Endodermal cell (in vitro differentiated cells): ENCODE results near the gene ASAP2. TPM values are rescaled to one million over a fixed set of nuclear protein-coding genes. Genes with fewer than 3 reads are reported as not detected.
"Not testable (repeated sequence)": the region's sequence is repeated elsewhere in the genome, so short reads cannot be mapped to it uniquely, and the experiment has no call there.

Source experiments
- DNase-seq: peaks from one replicate; pipeline ENCODE4 v3.0.0-alpha.2; 2017
- H3K27ac ChIP-seq: 2 replicates; pipeline ENCODE4 v1.5.1; 2013; ENCODE audit warnings: mild to moderate bottlenecking, low read depth, low read length, moderate library complexity
- H3K27me3 ChIP-seq: 2 replicates; pipeline ENCODE4 v1.6.1; 2013; ENCODE audit warnings: mild to moderate bottlenecking, low read length, moderate library complexity; ENCODE audit not compliant: insufficient read depth, control insufficient read depth, poor library complexity, severe bottlenecking
- H3K36me3 ChIP-seq: 2 replicates; pipeline ENCODE4 v1.7.0; 2013; ENCODE audit warnings: mild to moderate bottlenecking, low read length, moderate library complexity; ENCODE audit not compliant: control insufficient read depth, insufficient read depth
- H3K4me1 ChIP-seq: one replicate; pipeline ENCODE4 v1.7.0; 2013; ENCODE audit warnings: low read length; ENCODE audit not compliant: control insufficient read depth, insufficient read depth
- H3K4me3 ChIP-seq: 2 replicates; pipeline ENCODE4 v1.5.1; 2013; ENCODE audit warnings: mild to moderate bottlenecking, low read length, moderate library complexity
- H3K9ac ChIP-seq: 2 replicates; pipeline ENCODE4 v1.6.1; 2013; ENCODE audit warnings: mild to moderate bottlenecking, low read length, moderate library complexity; ENCODE audit not compliant: poor library complexity, severe bottlenecking; ENCODE audit errors: extremely low read depth
- H3K9me3 ChIP-seq: 2 replicates; pipeline ENCODE4 v1.6.1; 2013; ENCODE audit warnings: mild to moderate bottlenecking, low read length, moderate library complexity; ENCODE audit not compliant: control insufficient read depth
- H3K27ac Mint-ChIP-seq: 2 replicates; pipeline ENCODE4 v1.8.0; 2020; ENCODE audit warnings: mixed read lengths
- H3K27me3 Mint-ChIP-seq: 2 replicates; pipeline ENCODE4 v1.8.0; 2021; ENCODE audit warnings: mild to moderate bottlenecking, mixed read lengths; ENCODE audit not compliant: insufficient read depth
- H3K36me3 Mint-ChIP-seq: 2 replicates; pipeline ENCODE4 v1.8.0; 2020; ENCODE audit warnings: low read depth, mixed read lengths
- H3K4me1 Mint-ChIP-seq: 2 replicates; pipeline ENCODE4 v1.8.0; 2020; ENCODE audit warnings: mixed read lengths
- H3K4me3 Mint-ChIP-seq: 2 replicates; pipeline ENCODE4 v1.8.0; 2020; ENCODE audit warnings: mild to moderate bottlenecking, moderate library complexity, mixed read lengths
- H3K9me3 Mint-ChIP-seq: 2 replicates; pipeline ENCODE4 v1.8.0; 2020; ENCODE audit warnings: mild to moderate bottlenecking, mixed read lengths
- CTCF ChIP-seq: fragments of 200-600 bp; sonication (generic); conservative IDR thresholded peaks from 2 replicates; pipeline ENCODE4 v1.5.0; 2021; ENCODE audit warnings: antibody characterized with exemption, mild to moderate bottlenecking
- WGBS, 2 experiments: methylation state at CpG; one replicate each; pipeline versions ENCODE4 v1.1.5 to v1.1.7; 2013; ENCODE audit warnings: missing lambda C conversion rate in 2 of 2, mixed read lengths in 1 of 2; ENCODE audit not compliant: insufficient coverage in 1 of 2, insufficient read length in 1 of 2; 5-methylcytosine and 5-hydroxymethylcytosine counted together
- total RNA-seq, 2 donors: library from RNA; stranded (reverse); fragmentation: NEBNext Ultra II Directional in 1 of 2; extraction: Animal tissue kit (Norgen Biotek cat#: 25700) in 1 of 2; gene quantifications; 2 replicates in 1 of 2; 3 replicates in 1 of 2; pipeline ENCODE4 v1.2.1, GENCODE V29; 2021

Gene ASAP2
- total RNA-seq, 2 donors from 2014 or later = 11.8 to 20.4 TPM

DNA sequence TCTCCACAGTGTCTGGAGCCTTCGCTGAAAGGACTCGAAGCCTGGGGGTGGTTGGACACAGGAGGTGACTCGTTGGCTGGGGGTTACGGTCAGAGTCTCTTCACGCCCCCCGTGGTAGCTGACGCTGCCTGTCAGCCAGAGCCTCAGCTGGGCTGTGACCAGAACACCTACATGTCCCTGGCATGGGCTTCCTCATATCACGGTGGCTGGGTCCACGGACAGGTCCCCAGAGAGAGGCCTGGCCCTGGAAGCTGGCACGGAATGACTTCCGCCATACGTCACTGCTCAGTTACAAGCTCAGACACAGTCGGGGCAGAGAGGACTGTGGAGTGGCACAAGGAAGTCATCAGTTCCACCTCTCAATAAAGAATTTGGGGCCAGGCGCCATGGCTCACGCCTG, 188.2 kb downstream of the ASAP2 start:
- Histone ChIP-seq H3K9me3 (no peaks in the 10 kb centered on the region), H3K4me1 (peaks cover 5% of the 10 kb centered on the region), H3K27ac (no peak overlapping the region), H3K9ac (no peak overlapping the region), H3K27me3 (no peaks in the 10 kb centered on the region), H3K36me3 (no peaks in the 10 kb centered on the region), H3K4me3 (no peak overlapping the region)
- DNase-seq = peak; percentile 37
- no peak overlapping the region for H3K4me3 Mint-ChIP-seq
- peaks cover 13% of the 10 kb centered on the region for H3K4me1 Mint-ChIP-seq
- peaks cover 3% of the 10 kb centered on the region for H3K36me3 Mint-ChIP-seq
- WGBS, 2 experiments = 94 to 95% methylated on average over 13 to 15 of the region's 15 CpGs
- no peaks in the 10 kb centered on the region for H3K27me3 Mint-ChIP-seq
- no peak for TF ChIP-seq CTCF
- no peak overlapping the region for H3K27ac Mint-ChIP-seq
- H3K9me3 Mint-ChIP-seq = no peaks in the 10 kb centered on the region

DNA sequence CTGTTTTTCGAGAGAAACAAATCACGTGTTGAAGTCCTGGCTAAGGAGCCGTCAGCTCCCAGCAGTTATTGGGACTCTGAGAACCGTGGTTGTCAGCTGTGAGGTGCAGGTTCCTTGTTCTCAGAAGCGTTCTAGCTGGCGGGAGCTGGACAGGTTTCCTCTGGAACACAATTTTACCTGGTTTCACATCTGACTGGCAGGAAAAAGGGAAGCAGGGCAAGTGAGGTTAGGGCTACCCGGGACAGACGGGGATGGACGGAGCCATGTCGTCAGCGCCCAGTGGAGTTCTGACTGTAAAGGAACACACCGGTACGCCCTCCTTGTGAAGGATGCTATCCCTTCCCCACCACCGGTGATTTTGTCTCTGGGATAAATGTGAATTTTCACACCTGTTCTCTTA, 190.6 kb downstream of the ASAP2 start:
- DNase-seq = peak; percentile 32
- TF ChIP-seq CTCF = no peak
- H3K27ac Mint-ChIP-seq = no peak overlapping the region
- Histone ChIP-seq H3K27me3 (no peaks in the 10 kb centered on the region), H3K9me3 (no peaks in the 10 kb centered on the region), H3K27ac (no peak overlapping the region), H3K9ac (no peak overlapping the region), H3K4me1 (peaks cover 5% of the 10 kb centered on the region), H3K36me3 (no peaks in the 10 kb centered on the region), H3K4me3 (no peak overlapping the region)
- H3K36me3 Mint-ChIP-seq = no peaks in the 10 kb centered on the region
- H3K4me1 Mint-ChIP-seq = peaks cover 13% of the 10 kb centered on the region
- no peaks in the 10 kb centered on the region for H3K27me3 Mint-ChIP-seq
- no peaks in the 10 kb centered on the region for H3K9me3 Mint-ChIP-seq
- H3K4me3 Mint-ChIP-seq = no peak overlapping the region
- WGBS, 2 experiments = 95% methylated on average over 13 to 14 of the region's 14 CpGs

GRCh38 chr2:9398251-9398650, 191.6 kb downstream of the ASAP2 start:
- H3K4me3 ChIP-seq, H3K9ac ChIP-seq, H3K27me3 ChIP-seq, H3K27ac ChIP-seq, H3K4me1 Mint-ChIP-seq, H3K4me3 Mint-ChIP-seq, H3K36me3 ChIP-seq, H3K27ac Mint-ChIP-seq, H3K9me3 ChIP-seq, H3K4me1 ChIP-seq, H3K36me3 Mint-ChIP-seq, H3K9me3 Mint-ChIP-seq, H3K27me3 Mint-ChIP-seq: not testable (repeated sequence)
- 92 to 95% methylated on average over 11 of the region's 11 CpGs for WGBS, 2 experiments
- DNase-seq = peak; percentile 30
